OCI-LY7 (cell line): Measurements from ENCODE around the gene PDE12.

Experiments used
- CTCF ChIP-seq: fragments of 200-600 bp; sonication (generic); conservative IDR thresholded peaks from 2 replicates; pipeline ENCODE4 v1.5.1; 2014; ENCODE audit warnings: mild to moderate bottlenecking, antibody characterized with exemption, low read length, moderate library complexity, mixed read lengths
- EZH2phosphoT487 ChIP-seq: fragments of 200-600 bp; sonication (generic); IDR thresholded peaks from 2 replicates; pipeline ENCODE4 v1.6.1; 2018; ENCODE audit warnings: low read depth, borderline replicate concordance, mild to moderate bottlenecking, mixed run types, antibody characterized with exemption, low read length, moderate library complexity, mixed read lengths

GRCh38 chr3:57555306-57555705 lies 768 bp upstream of the PDE12 start:
- TF ChIP-seq EZH2phosphoT487: no peak
- TF ChIP-seq CTCF: no peak
